Thoracic aorta (tissue), 2 donors: Measurements from ENCODE around the gene SLC30A1. TPM values are rescaled to one million over a fixed set of nuclear protein-coding genes. Genes with fewer than 3 reads are reported as not detected.
"Not testable (repeated sequence)": the region's sequence is repeated elsewhere in the genome, so short reads cannot be mapped to it uniquely, and the experiment has no call there.

ENCODE experiments used
- ATAC-seq: fragments of 150-250 bp; one replicate; pipeline ENCODE4 v1.8.0; 2017; ENCODE audit warnings: low read depth; ENCODE audit not compliant: insufficient number of reproducible peaks, low FRiP score
- DNase-seq: peaks from one replicate; pipeline ENCODE4 v3.0.0-alpha.2; 2020; ENCODE audit warnings: low spot score
- H3K27ac ChIP-seq, 2 donors: fragments of 200-600 bp; sonication (generic); 1 replicate in 1 of 2; 2 replicates in 1 of 2; pipeline ENCODE4 v1.5.1; 2016; ENCODE audit warnings: mild to moderate bottlenecking in 2 of 2, moderate library complexity in 2 of 2
- H3K27me3 ChIP-seq: fragments of 200-600 bp; sonication (generic); replicated peaks from 2 replicates; pipeline ENCODE4 v1.6.0; 2016; ENCODE audit warnings: mild to moderate bottlenecking; ENCODE audit not compliant: insufficient read depth
- H3K36me3 ChIP-seq: fragments of 200-600 bp; sonication (generic); one replicate; pipeline ENCODE4 v1.5.1; 2016
- H3K4me1 ChIP-seq, 2 donors: fragments of 200-600 bp; sonication (generic); 1 replicate in 1 of 2; 2 replicates in 1 of 2; pipeline versions ENCODE4 v1.5.1 to v1.6.0; 2016; ENCODE audit warnings: low read depth in 2 of 2, mild to moderate bottlenecking in 1 of 2; ENCODE audit not compliant: control insufficient read depth in 1 of 2
- H3K4me3 ChIP-seq: fragments of 200-600 bp; sonication (generic); 2 replicates; pipeline ENCODE4 v1.5.1; 2016; ENCODE audit warnings: mild to moderate bottlenecking
- H3K9me3 ChIP-seq: fragments of 200-600 bp; sonication (generic); 2 replicates; pipeline ENCODE4 v1.5.1; 2016
- total RNA-seq, 2 donors: library from RNA; depleted of rRNA; stranded (reverse); fragments of >200 nt; gene quantifications; one replicate each; pipeline versions ENCODE4 v1.1.0 to v1.2.3, GENCODE V29; 2016
- TF ChIP-seq, protein P1 (sequence below): fragments of 200-600 bp; sonication (generic); IDR thresholded peaks from one replicate; pipeline ENCODE4 v1.5.1; 2019; ENCODE audit warnings: antibody characterized with exemption

Gene SLC30A1, protein sequence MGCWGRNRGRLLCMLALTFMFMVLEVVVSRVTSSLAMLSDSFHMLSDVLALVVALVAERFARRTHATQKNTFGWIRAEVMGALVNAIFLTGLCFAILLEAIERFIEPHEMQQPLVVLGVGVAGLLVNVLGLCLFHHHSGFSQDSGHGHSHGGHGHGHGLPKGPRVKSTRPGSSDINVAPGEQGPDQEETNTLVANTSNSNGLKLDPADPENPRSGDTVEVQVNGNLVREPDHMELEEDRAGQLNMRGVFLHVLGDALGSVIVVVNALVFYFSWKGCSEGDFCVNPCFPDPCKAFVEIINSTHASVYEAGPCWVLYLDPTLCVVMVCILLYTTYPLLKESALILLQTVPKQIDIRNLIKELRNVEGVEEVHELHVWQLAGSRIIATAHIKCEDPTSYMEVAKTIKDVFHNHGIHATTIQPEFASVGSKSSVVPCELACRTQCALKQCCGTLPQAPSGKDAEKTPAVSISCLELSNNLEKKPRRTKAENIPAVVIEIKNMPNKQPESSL
- total RNA-seq, result 10 to 100 TPM in 1 of 2 donors, 1 to 10 TPM in 1; 8.8 to 23.9 TPM

DNA sequence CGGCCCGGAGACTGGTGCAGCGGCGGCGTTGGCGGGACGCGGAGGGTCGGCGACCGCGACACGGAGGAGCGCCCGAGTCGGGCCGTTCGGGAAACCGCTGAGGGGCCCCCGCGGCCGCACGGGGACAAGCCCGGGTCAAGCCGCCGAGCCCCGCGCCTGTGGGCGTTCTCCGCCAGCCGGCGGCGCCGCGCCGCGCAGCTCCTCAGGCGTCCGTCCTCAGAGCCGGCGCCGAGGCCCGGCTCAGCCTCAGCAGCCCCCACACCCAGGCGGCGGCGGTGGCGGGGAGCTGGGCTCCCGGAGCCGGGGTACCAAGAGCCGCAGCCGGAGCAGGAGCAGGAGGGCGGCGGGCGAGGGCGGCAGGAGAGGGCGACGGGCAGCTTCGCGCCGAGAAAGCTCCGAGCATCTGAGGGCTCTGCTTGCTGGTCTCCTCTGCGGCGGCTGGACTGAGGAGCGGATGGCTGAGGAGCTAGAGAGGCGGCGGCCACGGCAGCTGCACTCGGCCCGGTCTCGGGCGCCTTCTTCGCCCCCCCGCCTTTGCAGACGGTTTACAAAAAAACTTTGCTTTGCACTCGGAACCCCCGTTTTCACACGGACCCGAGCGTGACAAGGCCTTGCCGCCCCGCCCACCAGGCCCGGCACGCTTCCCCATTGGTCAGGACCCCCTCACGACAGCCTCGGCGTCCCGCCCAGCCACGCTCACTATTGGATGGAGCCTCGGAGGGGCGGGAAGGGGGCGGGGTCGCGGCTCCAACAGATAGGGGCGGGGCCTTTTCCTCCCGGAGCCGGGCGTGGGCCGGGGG lies at the start of gene SLC30A1:
SLC30A1 (minus strand) TSS at position 522 of the 800 bp plus-strand sequence. CDS start 549 bp downstream, outside the sequence.
- Histone ChIP-seq H3K9me3 (no peaks in the 10 kb centered on the region), H3K27ac (peak within 1 kb of the TSS; percentile 86 to 96), H3K27me3 (no peaks in the 10 kb centered on the region), H3K36me3 (no peaks in the 10 kb centered on the region), H3K4me1 (peaks cover 34 to 70% of the 10 kb centered on the region in 2 donors), H3K4me3 (peak within 1 kb of the TSS; percentile 94)
- TF ChIP-seq, protein P1, sequence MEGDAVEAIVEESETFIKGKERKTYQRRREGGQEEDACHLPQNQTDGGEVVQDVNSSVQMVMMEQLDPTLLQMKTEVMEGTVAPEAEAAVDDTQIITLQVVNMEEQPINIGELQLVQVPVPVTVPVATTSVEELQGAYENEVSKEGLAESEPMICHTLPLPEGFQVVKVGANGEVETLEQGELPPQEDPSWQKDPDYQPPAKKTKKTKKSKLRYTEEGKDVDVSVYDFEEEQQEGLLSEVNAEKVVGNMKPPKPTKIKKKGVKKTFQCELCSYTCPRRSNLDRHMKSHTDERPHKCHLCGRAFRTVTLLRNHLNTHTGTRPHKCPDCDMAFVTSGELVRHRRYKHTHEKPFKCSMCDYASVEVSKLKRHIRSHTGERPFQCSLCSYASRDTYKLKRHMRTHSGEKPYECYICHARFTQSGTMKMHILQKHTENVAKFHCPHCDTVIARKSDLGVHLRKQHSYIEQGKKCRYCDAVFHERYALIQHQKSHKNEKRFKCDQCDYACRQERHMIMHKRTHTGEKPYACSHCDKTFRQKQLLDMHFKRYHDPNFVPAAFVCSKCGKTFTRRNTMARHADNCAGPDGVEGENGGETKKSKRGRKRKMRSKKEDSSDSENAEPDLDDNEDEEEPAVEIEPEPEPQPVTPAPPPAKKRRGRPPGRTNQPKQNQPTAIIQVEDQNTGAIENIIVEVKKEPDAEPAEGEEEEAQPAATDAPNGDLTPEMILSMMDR, result no peak
- ATAC-seq (peak; percentile 82), DNase-seq (peak; percentile 97)

DNA sequence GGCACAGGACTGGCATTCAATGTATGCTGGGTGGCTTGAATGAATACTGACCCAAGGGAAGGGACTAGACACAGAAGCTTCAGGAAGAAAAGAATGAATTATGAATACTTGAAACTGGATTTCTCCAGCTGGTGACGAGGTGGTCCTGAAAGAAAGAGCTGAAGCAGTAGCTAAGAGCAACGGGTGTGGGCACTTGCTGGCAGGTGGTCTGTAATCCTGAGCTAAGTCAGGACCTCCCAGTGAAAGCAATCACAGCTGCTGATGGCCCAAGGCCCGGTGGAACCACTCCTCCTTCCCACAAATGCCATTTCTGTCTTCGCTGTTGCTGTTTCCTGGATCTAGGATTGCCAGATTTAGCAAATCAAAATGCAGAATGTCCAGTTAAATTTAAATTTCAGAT lies 49.5 kb upstream of the SLC30A1 start:
- no peak overlapping the region for H3K4me3 ChIP-seq
- H3K4me1 ChIP-seq, result peaks cover 7 to 26% of the 10 kb centered on the region in 2 donors
- TF ChIP-seq, protein P1, result no peak
- H3K27ac ChIP-seq, result no peak overlapping the region
- H3K9me3 ChIP-seq, result no peaks in the 10 kb centered on the region
- no peak for DNase-seq
- H3K27me3 ChIP-seq, result no peaks in the 10 kb centered on the region
- no peaks in the 10 kb centered on the region for H3K36me3 ChIP-seq
- no peak for ATAC-seq

DNA sequence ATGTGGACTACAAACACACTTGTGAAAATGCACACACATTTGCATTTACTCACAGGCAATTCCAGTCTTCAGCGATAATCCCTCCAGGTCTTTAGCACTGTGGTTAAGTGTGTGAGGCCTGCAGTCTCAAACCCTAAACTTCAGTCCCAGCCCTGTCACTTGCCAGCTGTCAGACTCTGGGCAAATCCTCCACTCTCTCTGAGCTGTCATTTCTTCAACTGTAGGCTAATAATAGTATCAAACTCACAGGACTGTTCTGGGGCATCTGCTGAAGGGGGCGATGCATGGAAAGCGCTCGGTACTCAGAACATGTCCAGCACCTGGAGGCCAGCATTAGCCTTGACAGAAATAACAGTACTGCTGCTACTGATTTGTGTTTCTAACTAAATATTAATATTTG lies 48.3 kb upstream of the SLC30A1 start:
- H3K4me1 ChIP-seq, result peaks cover 0 to 14% of the 10 kb centered on the region in 2 donors
- no peaks in the 10 kb centered on the region for H3K27me3 ChIP-seq
- TF ChIP-seq, protein P1, result no peak

DNA sequence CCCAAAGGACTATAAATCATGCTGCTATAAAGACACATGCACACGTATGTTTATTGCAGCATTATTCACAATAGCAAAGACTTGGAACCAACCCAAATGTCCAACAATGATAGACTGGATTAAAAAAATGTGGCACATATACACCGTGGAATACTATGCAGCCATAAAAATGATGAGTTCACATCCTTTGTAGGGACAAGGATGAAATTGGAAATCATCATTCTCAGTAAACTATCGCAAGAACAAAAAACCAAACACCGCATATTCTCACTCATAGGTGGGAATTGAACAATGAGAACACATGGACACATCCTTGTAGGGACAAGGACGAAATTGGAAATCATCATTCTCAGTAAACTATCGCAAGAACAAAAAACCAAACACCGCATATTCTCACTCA lies 46.9 kb upstream of the SLC30A1 start:
- not testable (repeated sequence) for ATAC-seq, DNase-seq, H3K9me3 ChIP-seq, H3K4me3 ChIP-seq, H3K27ac ChIP-seq, H3K27me3 ChIP-seq, H3K36me3 ChIP-seq
- H3K4me1 ChIP-seq, result peaks cover 0 to 10% of the 10 kb centered on the region in 2 donors

More for the DNA sequence above, 48.3 kb upstream of the SLC30A1 start:
- Histone ChIP-seq H3K9me3 (no peaks in the 10 kb centered on the region), H3K36me3 (no peaks in the 10 kb centered on the region), H3K4me3 (no peak overlapping the region), H3K27ac (no peak overlapping the region)
- DNase-seq (no peak), ATAC-seq (no peak)

DNA sequence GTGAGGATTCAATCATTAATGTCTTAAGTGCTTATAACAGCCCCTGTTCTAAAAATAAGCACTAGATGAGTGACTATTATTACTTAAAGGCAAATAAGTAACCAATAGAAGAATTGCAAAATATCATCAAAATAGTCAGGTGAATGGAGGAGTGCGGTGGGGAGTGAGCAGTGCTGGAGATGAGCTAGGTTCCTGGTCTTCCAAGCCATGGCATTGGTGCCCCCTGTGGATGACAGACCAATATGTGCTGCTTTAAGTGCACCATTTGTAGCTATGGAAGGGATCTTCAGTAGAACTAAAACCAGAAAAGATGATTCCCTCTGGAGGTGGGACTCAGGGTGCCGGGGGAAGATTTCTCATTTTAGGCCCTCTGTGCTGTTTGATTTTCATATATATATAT lies 46.1 kb upstream of the SLC30A1 start:
- no peak overlapping the region for H3K27ac ChIP-seq
- ATAC-seq (no peak), DNase-seq (no peak)

More for the DNA sequence above, 46.1 kb upstream of the SLC30A1 start:
- Histone ChIP-seq H3K36me3 (no peaks in the 10 kb centered on the region), H3K4me1 (peaks cover 0 to 4% of the 10 kb centered on the region in 2 donors), H3K4me3 (no peak overlapping the region), H3K9me3 (no peaks in the 10 kb centered on the region), H3K27me3 (no peaks in the 10 kb centered on the region)
- TF ChIP-seq, protein P1, result no peak
